NOMO-1 treated with dmso at 0.1 percent for 144 hours (cell line): ENCODE measurements around the gene MAMDC2.

ENCODE experiments used
- DNase-seq: peaks from one replicate; lab custom pipeline; 2025; ENCODE audit not compliant: unreplicated experiment; lab: John Stamatoyannopoulos, UW

The MAMDC2 gene

GRCh38 chr9:70060883-70061507 is 17.3 kb downstream of the MAMDC2 start:
- DNase-seq, result no peak

- DNase-seq, result no peak
Measured at GRCh38 chr9:70061776-70062175, 18.1 kb downstream of the MAMDC2 start.

DNA sequence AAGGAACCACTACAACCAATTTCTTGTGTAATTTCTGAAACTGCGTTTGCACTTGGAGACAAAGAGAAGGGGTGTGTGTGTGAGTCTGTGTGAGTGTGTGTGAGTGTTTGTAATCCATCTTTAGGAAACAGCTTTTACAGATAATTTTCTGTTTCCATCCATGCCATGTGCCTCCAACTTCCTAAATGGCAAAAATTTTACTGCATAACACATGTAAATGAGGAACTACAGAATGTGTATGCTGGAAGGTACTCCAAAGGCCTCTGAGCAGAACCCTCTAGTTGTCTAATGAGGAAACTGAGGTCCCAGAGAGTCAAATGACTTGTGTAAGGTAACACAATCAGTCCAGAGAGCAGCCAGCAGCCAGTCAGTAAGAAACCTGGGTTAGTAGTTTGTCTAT is 20.8 kb downstream of the MAMDC2 start:
- DNase-seq, result no peak

DNA sequence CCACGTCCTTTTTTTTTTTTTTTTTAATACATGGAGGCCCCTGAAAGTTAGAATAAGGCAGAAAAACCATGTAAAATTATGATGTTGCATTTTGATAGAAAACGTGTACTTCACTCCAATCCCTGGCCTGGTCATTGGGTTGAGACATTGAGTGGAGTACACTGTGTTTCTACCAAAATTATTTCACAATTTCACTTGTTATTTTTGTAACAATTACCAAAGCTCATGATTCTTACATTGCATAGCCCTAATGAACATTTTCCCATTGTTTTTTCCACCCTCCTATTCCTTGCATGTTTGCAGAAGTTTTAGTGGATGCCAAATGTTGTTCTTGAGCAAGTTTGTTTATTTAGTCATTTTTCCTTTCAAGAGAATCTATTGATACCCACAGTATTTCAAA is 21.9 kb downstream of the MAMDC2 start:
- no peak for DNase-seq

DNA sequence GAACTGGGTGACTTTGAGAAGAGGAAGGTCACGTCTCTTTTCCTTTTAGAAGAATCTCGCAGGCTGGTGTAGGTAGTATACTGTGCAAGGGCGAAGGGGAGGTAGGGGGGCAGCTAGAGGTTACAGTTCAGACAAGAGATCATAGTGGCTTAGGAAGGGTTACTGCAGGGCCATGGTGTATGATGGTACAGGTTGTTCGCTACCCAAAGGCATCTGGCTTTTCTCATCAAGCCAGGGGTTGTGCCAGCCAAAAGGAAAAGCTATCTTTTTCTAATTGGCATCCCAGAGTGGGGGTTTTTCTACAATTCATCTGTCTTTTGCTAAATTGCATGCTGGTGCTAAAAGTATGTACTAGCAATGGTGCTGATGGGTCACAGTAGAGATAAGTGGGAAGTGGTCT is 22.8 kb downstream of the MAMDC2 start:
- DNase-seq, result no peak

- DNase-seq, result no peak
Measured at GRCh38 chr9:70066874-70067273, 23.2 kb downstream of the MAMDC2 start.

- no peak for DNase-seq
Measured at GRCh38 chr9:70069704-70070103, 26.1 kb downstream of the MAMDC2 start.

GRCh38 chr9:70073193-70073592 is 29.5 kb downstream of the MAMDC2 start:
- DNase-seq, result no peak

DNA sequence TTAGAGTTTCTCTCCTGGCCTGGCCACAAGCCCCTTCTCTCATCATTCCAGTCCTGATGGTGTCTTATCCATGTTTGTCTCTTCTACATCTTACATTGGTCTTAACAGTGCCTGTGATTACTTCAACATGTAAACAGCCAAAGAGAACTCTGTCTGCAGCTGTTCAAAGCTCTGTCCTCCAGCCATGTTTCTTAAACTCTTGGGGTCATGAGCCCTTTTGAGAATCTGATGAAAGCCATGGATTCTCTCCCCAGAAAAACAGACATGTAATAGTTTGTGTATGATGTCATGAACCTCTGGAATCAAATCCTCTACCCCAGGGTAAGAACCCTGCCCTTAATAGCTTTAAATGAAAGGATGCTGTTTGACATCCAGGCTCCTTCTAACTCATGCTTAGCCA is 30.1 kb downstream of the MAMDC2 start:
- no peak for DNase-seq

- DNase-seq, result no peak
Measured at GRCh38 chr9:70076678-70077077, 33.0 kb downstream of the MAMDC2 start.

DNA sequence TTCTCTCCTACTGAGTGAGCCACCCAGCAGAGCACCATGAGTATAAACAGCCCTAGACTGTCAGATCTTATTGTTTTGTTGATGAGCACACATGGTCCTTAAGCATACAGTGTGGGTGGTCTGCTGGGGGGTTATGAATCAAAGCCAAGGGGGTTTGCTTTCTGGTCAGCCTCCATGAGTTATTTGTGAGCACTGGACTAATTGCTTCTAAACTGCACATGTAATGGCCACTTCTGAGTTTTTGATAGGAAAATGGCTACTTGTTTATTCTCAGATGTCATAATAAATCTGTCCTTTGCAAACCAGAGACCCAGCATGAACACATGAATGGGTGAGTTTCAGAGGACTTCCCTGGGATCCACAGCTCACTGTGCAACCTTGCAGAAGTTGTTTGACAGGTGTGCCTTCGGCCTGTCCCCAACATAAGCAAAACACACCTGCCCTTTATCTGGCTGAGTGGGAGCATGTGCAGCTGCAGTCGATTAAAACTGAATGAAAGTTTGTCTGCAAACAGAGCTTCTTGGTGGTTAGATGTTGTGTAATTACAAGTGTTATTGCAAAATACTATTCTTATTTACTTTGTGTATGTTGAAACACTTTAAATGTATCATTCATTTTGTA is 35.9 kb downstream of the MAMDC2 start:
- no peak for DNase-seq

GRCh38 chr9:70080481-70081119 is 37.0 kb downstream of the MAMDC2 start:
- no peak for DNase-seq

GRCh38 chr9:70081120-70081495 is 37.5 kb downstream of the MAMDC2 start:
- DNase-seq, result no peak

- DNase-seq, result no peak
Measured at GRCh38 chr9:70083429-70083828, 39.8 kb downstream of the MAMDC2 start.

GRCh38 chr9:70085241-70085640 is 41.6 kb downstream of the MAMDC2 start:
- DNase-seq, result no peak

GRCh38 chr9:70091103-70091502 is 47.5 kb downstream of the MAMDC2 start:
- no peak for DNase-seq

DNA sequence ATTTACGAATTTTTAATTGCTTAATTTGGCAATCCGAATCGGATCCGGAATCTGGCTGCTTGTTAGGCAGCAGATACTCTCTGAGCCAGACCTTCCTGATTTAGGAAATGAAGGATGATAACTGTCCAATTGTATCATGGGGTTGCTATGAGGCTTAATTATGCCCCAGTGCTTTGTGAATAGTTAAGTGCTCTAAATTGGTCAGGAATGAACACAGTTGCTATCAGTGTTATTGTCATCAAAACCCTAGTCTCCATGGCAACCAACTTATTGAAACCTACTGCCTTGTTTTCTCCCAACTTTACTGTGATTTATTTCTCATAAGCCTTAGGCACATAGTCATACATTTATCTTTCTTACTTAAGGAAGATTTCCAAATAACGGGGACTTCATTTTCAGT is 47.9 kb downstream of the MAMDC2 start:
- no peak for DNase-seq

DNA sequence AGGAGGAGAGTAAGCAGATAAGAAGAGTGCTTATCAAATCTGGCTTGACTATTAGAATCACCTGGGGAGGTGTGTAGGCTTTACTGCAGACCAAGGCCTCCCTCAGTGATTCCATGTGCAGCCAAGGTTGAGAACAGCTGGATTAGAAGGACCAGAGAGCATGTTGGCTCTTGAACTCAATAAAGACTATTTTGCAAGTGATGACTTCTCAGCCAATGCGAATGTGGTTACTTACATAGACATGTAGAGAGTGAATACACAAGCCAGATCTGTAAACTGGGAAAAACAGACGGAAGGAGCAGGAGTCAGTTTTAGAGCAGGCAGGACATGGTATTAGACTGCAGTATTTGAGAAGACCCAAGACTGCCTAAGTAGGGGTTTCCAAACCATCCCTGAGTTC is 48.5 kb downstream of the MAMDC2 start:
- DNase-seq, result no peak

GRCh38 chr9:70093095-70093494 is 49.4 kb downstream of the MAMDC2 start:
- no peak for DNase-seq

DNA sequence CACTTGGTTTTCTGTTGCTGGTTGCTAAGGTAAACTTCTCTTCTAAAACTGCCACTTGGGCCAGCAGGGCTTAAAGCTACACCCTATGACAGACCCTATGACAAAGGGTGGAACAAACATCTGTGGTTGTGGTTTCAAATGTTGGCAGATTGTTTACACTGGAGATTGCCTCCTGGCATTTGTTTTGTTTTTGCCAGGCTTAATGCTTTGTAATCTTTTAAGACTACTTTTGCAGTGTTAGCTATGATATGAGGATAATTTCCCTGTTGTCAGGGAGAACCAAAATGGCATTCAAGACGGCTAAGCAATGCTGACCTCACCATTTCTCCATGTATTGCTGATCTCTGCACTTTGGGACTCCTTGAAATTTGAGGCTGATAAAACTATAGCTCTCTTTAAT is 50.3 kb downstream of the MAMDC2 start:
- DNase-seq, result no peak

DNA sequence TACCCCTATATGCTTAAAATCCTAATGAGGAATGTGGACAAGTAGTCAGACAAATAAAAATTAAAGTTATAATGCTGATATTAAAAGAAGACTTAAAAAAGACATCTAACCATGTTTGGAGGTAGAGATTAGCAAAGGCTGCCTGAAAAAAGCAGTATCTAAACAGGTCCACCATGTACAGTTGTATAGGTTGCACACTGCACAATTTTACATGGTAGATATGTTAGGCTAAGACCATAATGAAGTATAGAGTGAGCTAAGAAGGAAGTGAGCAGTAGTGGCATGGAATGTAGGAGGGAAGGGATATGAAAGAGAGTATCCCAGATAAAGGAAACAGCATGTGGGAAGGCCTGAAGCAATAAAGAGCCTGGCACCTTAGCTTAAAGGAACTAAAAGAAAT is 51.1 kb downstream of the MAMDC2 start:
- DNase-seq, result no peak

GRCh38 chr9:70097187-70097586 is 53.5 kb downstream of the MAMDC2 start:
- no peak for DNase-seq

GRCh38 chr9:70100362-70100761 is 56.7 kb downstream of the MAMDC2 start:
- DNase-seq, result no peak
